ENCODE results near the gene PVALB. TPM values are rescaled to one million over a fixed set of nuclear protein-coding genes. Genes with fewer than 3 reads are reported as not detected.

Gene PVALB
- total RNA-seq, 1 donor from 2014 or later: not detected

- DNase-seq (ENCODE audit: low read depth): no peak
- H3K4me3 ChIP-seq (ENCODE audit: low read depth, low read length): no peak within 1 kb of the TSS
- TF ChIP-seq CTCF (conservative IDR thresholded peaks at IDR 0.05; ENCODE audit: low read depth, low read length): no peak
Observed at GRCh38 chr22:36860821-36861659, 44.2 kb upstream of the PVALB start, which contains the start of gene NCF4. Gene NCF4, plus strand, starts transcription at chr22:36861006. Its CDS starts 166 bp downstream, at chr22:36861172.

- TF ChIP-seq CTCF (conservative IDR thresholded peaks at IDR 0.05; ENCODE audit: low read depth, low read length): no peak
- no peak overlapping the region for H3K4me3 ChIP-seq (ENCODE audit: low read depth, low read length)
- DNase-seq (ENCODE audit: low read depth): no peak
Observed at GRCh38 chr22:36860438-36860820, 43.6 kb upstream of the PVALB start.

- no peak for DNase-seq (ENCODE audit: low read depth)
- no peak overlapping the region for H3K4me3 ChIP-seq (ENCODE audit: low read depth, low read length)
- TF ChIP-seq CTCF (conservative IDR thresholded peaks at IDR 0.05; ENCODE audit: low read depth, low read length): no peak
Observed at GRCh38 chr22:36860017-36860416, 43.2 kb upstream of the PVALB start.

- DNase-seq (ENCODE audit: low read depth): no peak
- TF ChIP-seq CTCF (conservative IDR thresholded peaks at IDR 0.05; ENCODE audit: low read depth, low read length): no peak
- no peak overlapping the region for H3K4me3 ChIP-seq (ENCODE audit: low read depth, low read length)
Observed at GRCh38 chr22:36858966-36859365, 42.1 kb upstream of the PVALB start.

GRCh38 chr22:36858156-36858555, 41.3 kb upstream of the PVALB start:
- no peak overlapping the region for H3K4me3 ChIP-seq (ENCODE audit: low read depth, low read length)
- DNase-seq (ENCODE audit: low read depth): no peak
- no peak for TF ChIP-seq CTCF (conservative IDR thresholded peaks at IDR 0.05; ENCODE audit: low read depth, low read length)

GRCh38 chr22:36856792-36857135, 39.9 kb upstream of the PVALB start:
- no peak for TF ChIP-seq CTCF (conservative IDR thresholded peaks at IDR 0.05; ENCODE audit: low read depth, low read length)
- no peak for DNase-seq (ENCODE audit: low read depth)
- no peak overlapping the region for H3K4me3 ChIP-seq (ENCODE audit: low read depth, low read length)
